Thyroid gland (tissue), 4 donors: Measurements from ENCODE around the gene CACNG7.

Source experiments
- POLR2A ChIP-seq, 2 donors: fragments of 450-650 bp; IDR thresholded peaks; one replicate each; pipeline ENCODE4 v1.6.1; 2017; ENCODE audit warnings: antibody characterized with exemption in 2 of 2, mild to moderate bottlenecking in 2 of 2, moderate library complexity in 1 of 2
- TF ChIP-seq, protein P1 (sequence below), 6 experiments: fragments of 200-600 bp in 3 of 6; fragments of 450-650 bp in 3 of 6; sonication (generic) in 3 of 6; IDR thresholded peaks; one replicate each; pipeline ENCODE4 v1.5.1; 2016 to 2019; ENCODE audit warnings: antibody characterized with exemption in 6 of 6, mild to moderate bottlenecking in 2 of 6, inconsistent platforms in 1 of 6, moderate library complexity in 1 of 6

DNA sequence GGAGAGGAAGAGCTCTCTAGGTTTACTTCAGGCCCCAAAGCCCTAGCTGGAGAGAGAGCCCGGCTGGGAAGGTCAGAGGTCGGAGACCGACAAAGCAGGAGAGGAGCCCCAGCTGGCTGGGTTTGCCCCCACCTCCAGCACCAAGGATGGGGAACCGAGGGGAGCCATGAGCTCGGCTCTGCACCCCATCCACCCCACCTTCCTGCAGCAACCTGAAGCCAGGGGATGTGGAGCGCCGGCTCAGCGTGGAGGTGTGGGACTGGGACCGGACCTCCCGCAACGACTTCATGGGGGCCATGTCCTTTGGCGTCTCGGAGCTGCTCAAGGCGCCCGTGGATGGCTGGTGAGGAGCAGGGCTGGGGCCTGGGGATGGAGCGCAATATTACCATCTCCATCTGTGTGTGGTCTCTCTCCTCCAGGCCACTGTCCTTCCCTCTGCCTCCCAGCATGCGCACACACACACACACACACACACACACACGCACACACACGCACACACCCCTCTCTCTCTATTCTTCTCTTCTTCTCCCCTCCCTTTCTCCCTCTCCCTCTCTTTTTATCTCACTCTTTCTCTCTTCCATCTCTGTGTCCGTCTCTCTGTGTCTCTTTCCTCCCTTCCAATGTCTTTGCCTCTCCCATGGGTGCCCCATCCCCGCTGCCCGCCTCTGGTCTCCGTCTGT lies 16.6 kb upstream of the CACNG7 start:
- TF ChIP-seq, protein P1, sequence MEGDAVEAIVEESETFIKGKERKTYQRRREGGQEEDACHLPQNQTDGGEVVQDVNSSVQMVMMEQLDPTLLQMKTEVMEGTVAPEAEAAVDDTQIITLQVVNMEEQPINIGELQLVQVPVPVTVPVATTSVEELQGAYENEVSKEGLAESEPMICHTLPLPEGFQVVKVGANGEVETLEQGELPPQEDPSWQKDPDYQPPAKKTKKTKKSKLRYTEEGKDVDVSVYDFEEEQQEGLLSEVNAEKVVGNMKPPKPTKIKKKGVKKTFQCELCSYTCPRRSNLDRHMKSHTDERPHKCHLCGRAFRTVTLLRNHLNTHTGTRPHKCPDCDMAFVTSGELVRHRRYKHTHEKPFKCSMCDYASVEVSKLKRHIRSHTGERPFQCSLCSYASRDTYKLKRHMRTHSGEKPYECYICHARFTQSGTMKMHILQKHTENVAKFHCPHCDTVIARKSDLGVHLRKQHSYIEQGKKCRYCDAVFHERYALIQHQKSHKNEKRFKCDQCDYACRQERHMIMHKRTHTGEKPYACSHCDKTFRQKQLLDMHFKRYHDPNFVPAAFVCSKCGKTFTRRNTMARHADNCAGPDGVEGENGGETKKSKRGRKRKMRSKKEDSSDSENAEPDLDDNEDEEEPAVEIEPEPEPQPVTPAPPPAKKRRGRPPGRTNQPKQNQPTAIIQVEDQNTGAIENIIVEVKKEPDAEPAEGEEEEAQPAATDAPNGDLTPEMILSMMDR (IDR thresholded peaks at IDR 0.05), result no peak
- no peak for TF ChIP-seq POLR2A (IDR thresholded peaks at IDR 0.05)
